GM19397 (cell line): Measurements from ENCODE around the gene CDC27.
"Not testable (repeated sequence)": the region's sequence is repeated elsewhere in the genome, so short reads cannot be mapped to it uniquely, and the experiment has no call there.

Experiments
- ATAC-seq: cut with Tn5 transposase; IDR thresholded peaks from one replicate; pipeline ENCODE4 v1.9.1; 2021; ENCODE audit warnings: mild to moderate bottlenecking, moderate library complexity; ENCODE audit not compliant: unreplicated experiment

The CDC27 gene

GRCh38 chr17:47188876-47189731 is at the start of gene CDC27:
Gene CDC27, minus strand, starts transcription at chr17:47189295. Its CDS starts 123 bp downstream, at chr17:47189172.
- ATAC-seq: peak; percentile 94

GRCh38 chr17:47238321-47239010 is 49.4 kb upstream of the CDC27 start:
- ATAC-seq: no peak

- no peak for ATAC-seq
Observed at GRCh38 chr17:47237841-47238240, 48.7 kb upstream of the CDC27 start.

- ATAC-seq: no peak
Observed at GRCh38 chr17:47235923-47236322, 46.8 kb upstream of the CDC27 start.

- ATAC-seq: no peak
Observed at GRCh38 chr17:47235506-47235905, 46.4 kb upstream of the CDC27 start.

GRCh38 chr17:47232465-47232864 is 43.4 kb upstream of the CDC27 start:
- no peak for ATAC-seq

GRCh38 chr17:47231866-47232265 is 42.8 kb upstream of the CDC27 start:
- no peak for ATAC-seq

GRCh38 chr17:47231334-47231733 is 42.2 kb upstream of the CDC27 start:
- no peak for ATAC-seq

GRCh38 chr17:47230864-47231263 is 41.8 kb upstream of the CDC27 start:
- ATAC-seq: no peak

GRCh38 chr17:47229535-47230443 is 40.7 kb upstream of the CDC27 start:
- ATAC-seq: peak; percentile 65

GRCh38 chr17:47227862-47228261 is 38.8 kb upstream of the CDC27 start:
- ATAC-seq: no peak

GRCh38 chr17:47225911-47226688 is 37.0 kb upstream of the CDC27 start:
- no peak for ATAC-seq

- no peak for ATAC-seq
Observed at GRCh38 chr17:47225436-47225858, 36.4 kb upstream of the CDC27 start.

GRCh38 chr17:47224966-47225365 is 35.9 kb upstream of the CDC27 start:
- ATAC-seq: no peak

GRCh38 chr17:47224077-47224476 is 35.0 kb upstream of the CDC27 start:
- ATAC-seq: not testable (repeated sequence)

GRCh38 chr17:47223460-47223859 is 34.4 kb upstream of the CDC27 start:
- no peak for ATAC-seq

GRCh38 chr17:47223007-47223406 is 33.9 kb upstream of the CDC27 start:
- no peak for ATAC-seq

GRCh38 chr17:47222047-47222446 is 33.0 kb upstream of the CDC27 start:
- ATAC-seq: no peak

GRCh38 chr17:47221154-47221553 is 32.1 kb upstream of the CDC27 start:
- ATAC-seq: no peak

GRCh38 chr17:47220531-47220999 is 31.5 kb upstream of the CDC27 start:
- no peak for ATAC-seq
